Endodermal cell (in vitro differentiated cells): ENCODE data around the gene RPL21. TPM values are rescaled to one million over a fixed set of nuclear protein-coding genes. Genes with fewer than 3 reads are reported as not detected.

Experiments
- DNase-seq: peaks from one replicate; pipeline ENCODE4 v3.0.0-alpha.2; 2017
- H3K27ac ChIP-seq: 2 replicates; pipeline ENCODE4 v1.5.1; 2013; ENCODE audit warnings: mild to moderate bottlenecking, low read depth, low read length, moderate library complexity
- H3K27me3 ChIP-seq: 2 replicates; pipeline ENCODE4 v1.6.1; 2013; ENCODE audit warnings: mild to moderate bottlenecking, low read length, moderate library complexity; ENCODE audit not compliant: insufficient read depth, control insufficient read depth, poor library complexity, severe bottlenecking
- H3K36me3 ChIP-seq: 2 replicates; pipeline ENCODE4 v1.7.0; 2013; ENCODE audit warnings: mild to moderate bottlenecking, low read length, moderate library complexity; ENCODE audit not compliant: control insufficient read depth, insufficient read depth
- H3K4me1 ChIP-seq: one replicate; pipeline ENCODE4 v1.7.0; 2013; ENCODE audit warnings: low read length; ENCODE audit not compliant: control insufficient read depth, insufficient read depth
- H3K4me3 ChIP-seq: 2 replicates; pipeline ENCODE4 v1.5.1; 2013; ENCODE audit warnings: mild to moderate bottlenecking, low read length, moderate library complexity
- H3K9ac ChIP-seq: 2 replicates; pipeline ENCODE4 v1.6.1; 2013; ENCODE audit warnings: mild to moderate bottlenecking, low read length, moderate library complexity; ENCODE audit not compliant: poor library complexity, severe bottlenecking; ENCODE audit errors: extremely low read depth
- H3K9me3 ChIP-seq: 2 replicates; pipeline ENCODE4 v1.6.1; 2013; ENCODE audit warnings: mild to moderate bottlenecking, low read length, moderate library complexity; ENCODE audit not compliant: control insufficient read depth
- H3K27ac Mint-ChIP-seq: 2 replicates; pipeline ENCODE4 v1.8.0; 2020; ENCODE audit warnings: mixed read lengths
- H3K27me3 Mint-ChIP-seq: 2 replicates; pipeline ENCODE4 v1.8.0; 2021; ENCODE audit warnings: mild to moderate bottlenecking, mixed read lengths; ENCODE audit not compliant: insufficient read depth
- H3K36me3 Mint-ChIP-seq: 2 replicates; pipeline ENCODE4 v1.8.0; 2020; ENCODE audit warnings: low read depth, mixed read lengths
- H3K4me1 Mint-ChIP-seq: 2 replicates; pipeline ENCODE4 v1.8.0; 2020; ENCODE audit warnings: mixed read lengths
- H3K4me3 Mint-ChIP-seq: 2 replicates; pipeline ENCODE4 v1.8.0; 2020; ENCODE audit warnings: mild to moderate bottlenecking, moderate library complexity, mixed read lengths
- H3K9me3 Mint-ChIP-seq: 2 replicates; pipeline ENCODE4 v1.8.0; 2020; ENCODE audit warnings: mild to moderate bottlenecking, mixed read lengths
- CTCF ChIP-seq: fragments of 200-600 bp; sonication (generic); conservative IDR thresholded peaks from 2 replicates; pipeline ENCODE4 v1.5.0; 2021; ENCODE audit warnings: antibody characterized with exemption, mild to moderate bottlenecking
- WGBS, 2 experiments: methylation state at CpG; one replicate each; pipeline versions ENCODE4 v1.1.5 to v1.1.7; 2013; ENCODE audit warnings: missing lambda C conversion rate in 2 of 2, mixed read lengths in 1 of 2; ENCODE audit not compliant: insufficient coverage in 1 of 2, insufficient read length in 1 of 2; 5-methylcytosine and 5-hydroxymethylcytosine counted together
- total RNA-seq, 2 donors: library from RNA; stranded (reverse); fragmentation: NEBNext Ultra II Directional in 1 of 2; extraction: Animal tissue kit (Norgen Biotek cat#: 25700) in 1 of 2; gene quantifications; 2 replicates in 1 of 2; 3 replicates in 1 of 2; pipeline ENCODE4 v1.2.1, GENCODE V29; 2021

The RPL21 gene
- total RNA-seq, 2 donors from 2014 or later = 882 to 975 TPM

- DNase-seq = no peak
- Mint-ChIP-seq H3K4me1 (no peaks in the 10 kb centered on the region), H3K27ac (no peak overlapping the region), H3K9me3 (peaks cover 16% of the 10 kb centered on the region), H3K27me3 (peaks cover 2% of the 10 kb centered on the region), H3K4me3 (no peak overlapping the region), H3K36me3 (no peaks in the 10 kb centered on the region)
- H3K27me3 ChIP-seq = no peaks in the 10 kb centered on the region
- no peak overlapping the region for H3K9ac ChIP-seq
- no peaks in the 10 kb centered on the region for H3K9me3 ChIP-seq
- no peaks in the 10 kb centered on the region for H3K4me1 ChIP-seq
- no peak overlapping the region for H3K27ac ChIP-seq
- no peaks in the 10 kb centered on the region for H3K36me3 ChIP-seq
- no peak overlapping the region for H3K4me3 ChIP-seq
- WGBS, 2 experiments = 97 to 100% methylated on average over 1 to 3 of the region's 3 CpGs
- TF ChIP-seq CTCF = no peak
These were observed 21.7 kb upstream of the RPL21 start for GRCh38 chr13:27229642-27230041.

GRCh38 chr13:27233964-27234363, 17.4 kb upstream of the RPL21 start:
- Histone ChIP-seq H3K9ac (no peak overlapping the region), H3K9me3 (no peaks in the 10 kb centered on the region), H3K36me3 (no peaks in the 10 kb centered on the region), H3K4me1 (no peaks in the 10 kb centered on the region), H3K4me3 (no peak overlapping the region), H3K27ac (no peak overlapping the region), H3K27me3 (no peaks in the 10 kb centered on the region)
- TF ChIP-seq CTCF = no peak
- WGBS, 2 experiments = 90 to 100% methylated on average over 2 to 5 of the region's 5 CpGs
- Mint-ChIP-seq H3K27ac (no peak overlapping the region), H3K36me3 (no peaks in the 10 kb centered on the region), H3K27me3 (no peaks in the 10 kb centered on the region), H3K4me3 (no peak overlapping the region), H3K9me3 (peaks cover 8% of the 10 kb centered on the region), H3K4me1 (no peaks in the 10 kb centered on the region)
- no peak for DNase-seq

GRCh38 chr13:27236478-27236877, 14.9 kb upstream of the RPL21 start:
- no peak for DNase-seq
- no peak overlapping the region for H3K27ac Mint-ChIP-seq
- no peak for TF ChIP-seq CTCF
- Histone ChIP-seq H3K9ac (no peak overlapping the region), H3K4me3 (no peak overlapping the region), H3K27me3 (no peaks in the 10 kb centered on the region), H3K9me3 (no peaks in the 10 kb centered on the region), H3K4me1 (no peaks in the 10 kb centered on the region), H3K27ac (no peak overlapping the region), H3K36me3 (no peaks in the 10 kb centered on the region)
- peaks cover 8% of the 10 kb centered on the region for H3K9me3 Mint-ChIP-seq
- H3K36me3 Mint-ChIP-seq = no peaks in the 10 kb centered on the region
- no peaks in the 10 kb centered on the region for H3K27me3 Mint-ChIP-seq
- 87 to 92% methylated on average over 2 of the region's 2 CpGs for WGBS, 2 experiments
- no peak overlapping the region for H3K4me3 Mint-ChIP-seq
- H3K4me1 Mint-ChIP-seq = peaks cover under 1% of the 10 kb centered on the region
